Fibroblast of lung (primary cell): Measurements from ENCODE around the gene ALDH1L1. TPM values are rescaled to one million over a fixed set of nuclear protein-coding genes. Genes with fewer than 3 reads are reported as not detected.

ENCODE experiments used
- DNase-seq, 2 donors: peaks; one replicate each; pipeline versions ENCODE4 v3.0.0 to v3.0.0-alpha.2; 2010; ENCODE audit warnings: low read depth in 2 of 2
- H2AFZ ChIP-seq: 2 replicates; pipeline ENCODE4 v1.5.1; 2012; ENCODE audit warnings: low read length, control low read depth, inconsistent platforms
- H3K27ac ChIP-seq: 2 replicates; pipeline ENCODE4 v1.5.1; 2011; ENCODE audit warnings: low read length, control low read depth; ENCODE audit not compliant: insufficient read depth
- H3K27me3 ChIP-seq: 2 replicates; pipeline ENCODE4 v1.5.1; 2011; ENCODE audit warnings: mild to moderate bottlenecking, low read length; ENCODE audit not compliant: control insufficient read depth, insufficient read depth
- H3K36me3 ChIP-seq: 2 replicates; pipeline ENCODE4 v1.5.1; 2011; ENCODE audit warnings: low read length; ENCODE audit not compliant: control insufficient read depth, insufficient read depth
- H3K4me1 ChIP-seq: 2 replicates; pipeline ENCODE4 v1.5.1; 2011; ENCODE audit warnings: low read length; ENCODE audit not compliant: control insufficient read depth, insufficient read depth; ENCODE audit errors: extremely low read depth
- H3K4me2 ChIP-seq: 2 replicates; pipeline ENCODE4 v1.5.1; 2011; ENCODE audit warnings: low read length, control low read depth; ENCODE audit not compliant: insufficient read depth; ENCODE audit errors: extremely low read depth
- H3K4me3 ChIP-seq, 4 experiments: fragments of 200-600 bp in 1 of 4; sonication (generic) in 1 of 4; replicated peaks in 1 of 4; 2 replicates each; pipeline ENCODE4 v1.5.1; 2011 to 2016; ENCODE audit warnings: low read length in 4 of 4, low read depth in 3 of 4, mild to moderate bottlenecking in 3 of 4, control low read depth in 2 of 4, inconsistent platforms in 1 of 4, mixed read lengths in 1 of 4; ENCODE audit not compliant: insufficient read depth in 1 of 4; ENCODE audit errors: control extremely low read depth in 1 of 4
- H3K79me2 ChIP-seq: 2 replicates; pipeline ENCODE4 v1.5.1; 2012; ENCODE audit warnings: mild to moderate bottlenecking, low read length, inconsistent platforms; ENCODE audit not compliant: control insufficient read depth, insufficient read depth
- H3K9ac ChIP-seq: 2 replicates; pipeline ENCODE4 v1.5.1; 2011; ENCODE audit warnings: mild to moderate bottlenecking, low read length, control low read depth; ENCODE audit not compliant: insufficient read depth
- H3K9me3 ChIP-seq: 2 replicates; pipeline ENCODE4 v1.5.1; 2012; ENCODE audit warnings: low read depth, low read length; ENCODE audit not compliant: control insufficient read depth, insufficient read depth
- H4K20me1 ChIP-seq: 2 replicates; pipeline ENCODE4 v1.5.1; 2011; ENCODE audit warnings: low read length; ENCODE audit not compliant: control insufficient read depth, insufficient read depth; ENCODE audit errors: extremely low read depth
- CTCF ChIP-seq, 2 donors: IDR thresholded peaks in 1 of 2; conservative IDR thresholded peaks in 1 of 2; 1 replicate in 1 of 2; 2 replicates in 1 of 2; pipeline ENCODE4 v1.5.1; 2011 to 2012; ENCODE audit warnings: low read length in 2 of 2, control low read depth in 1 of 2, inconsistent platforms in 1 of 2, low read depth in 1 of 2, mild to moderate bottlenecking in 1 of 2
- EZH2 ChIP-seq: IDR thresholded peaks from 2 replicates; pipeline ENCODE4 v1.5.1; 2012; ENCODE audit warnings: low read length, control low read depth, mild to moderate bottlenecking; ENCODE audit errors: missing control alignments
- polyA plus RNA-seq, 2 donors: library from polyadenylated mRNA; depleted of rRNA in 1 of 2; stranded (reverse) in 1 of 2; unstranded in 1 of 2; fragments of >200 nt; gene quantifications; 2 replicates each; pipeline ENCODE4 v1.2.1, GENCODE V29; 2011 to 2012; ENCODE audit warnings: missing spikeins in 1 of 2
- total RNA-seq: library from RNA; depleted of rRNA; stranded (reverse); fragments of >200 nt; gene quantifications from 2 replicates; pipeline ENCODE4 v1.2.1, GENCODE V29; 2014

Gene ALDH1L1
- total and polyA plus RNA-seq, 2 donors (not counting 1 experiment from before 2014, with no cell fraction given), result not detected

- no peaks in the 10 kb centered on the region for H3K9me3 ChIP-seq
- no peaks in the 10 kb centered on the region for H3K79me2 ChIP-seq
- peaks cover 15% of the 10 kb centered on the region for H3K4me1 ChIP-seq
- H4K20me1 ChIP-seq, result no peaks in the 10 kb centered on the region
- TF ChIP-seq EZH2, result no peak
- no peak for TF ChIP-seq CTCF (conservative IDR thresholded peaks at IDR 0.05 in 1 of 2, IDR thresholded peaks at IDR 0.05 in 1 of 2; ENCODE audit: low read depth in 1 of 2, low read length in 2 of 2)
- peak overlapping the region in 3 of 4 experiments; percentile 15 to 58 (median 27) for H3K4me3 ChIP-seq
- no peaks in the 10 kb centered on the region for H3K36me3 ChIP-seq
- H3K9ac ChIP-seq, result peak overlapping the region; percentile 55
- H2AFZ ChIP-seq, result peak overlapping the region; percentile 59
- peak in 1 of 2 donors; percentile 10 for DNase-seq
- H3K4me2 ChIP-seq, result peak overlapping the region; percentile 9
- peak overlapping the region; percentile 49 for H3K27ac ChIP-seq
- no peaks in the 10 kb centered on the region for H3K27me3 ChIP-seq
These were observed 33.1 kb upstream of the ALDH1L1 start for GRCh38 chr3:126213379-126214028.

GRCh38 chr3:126212620-126213378 lies 32.4 kb upstream of the ALDH1L1 start:
- H3K4me1 ChIP-seq, result peaks cover 19% of the 10 kb centered on the region
- H3K36me3 ChIP-seq, result no peaks in the 10 kb centered on the region
- peak overlapping the region; percentile 68 for H2AFZ ChIP-seq
- H4K20me1 ChIP-seq, result no peaks in the 10 kb centered on the region
- H3K27me3 ChIP-seq, result no peaks in the 10 kb centered on the region
- TF ChIP-seq CTCF (conservative IDR thresholded peaks at IDR 0.05 in 1 of 2, IDR thresholded peaks at IDR 0.05 in 1 of 2; ENCODE audit: low read depth in 1 of 2, low read length in 2 of 2), result peak; percentile 15 to 17
- TF ChIP-seq EZH2, result no peak
- H3K4me2 ChIP-seq, result peak overlapping the region; percentile 64
- H3K9ac ChIP-seq, result peak overlapping the region; percentile 55
- peak; percentile 49 to 67 for DNase-seq
- H3K4me3 ChIP-seq, result peak overlapping the region in 3 of 4 experiments; percentile 15 to 58 (median 22)
- peak overlapping the region; percentile 49 for H3K27ac ChIP-seq
- H3K9me3 ChIP-seq, result no peaks in the 10 kb centered on the region
- H3K79me2 ChIP-seq, result no peaks in the 10 kb centered on the region

GRCh38 chr3:126212250-126212619 lies 31.8 kb upstream of the ALDH1L1 start:
- peak overlapping the region; percentile 68 for H2AFZ ChIP-seq
- H3K36me3 ChIP-seq, result no peaks in the 10 kb centered on the region
- no peaks in the 10 kb centered on the region for H3K27me3 ChIP-seq
- H3K4me1 ChIP-seq, result peaks cover 19% of the 10 kb centered on the region
- H4K20me1 ChIP-seq, result no peaks in the 10 kb centered on the region
- no peak for DNase-seq
- no peak overlapping the region for H3K4me2 ChIP-seq
- H3K27ac ChIP-seq, result no peak overlapping the region
- no peaks in the 10 kb centered on the region for H3K9me3 ChIP-seq
- no peak overlapping the region for H3K4me3 ChIP-seq
- no peak overlapping the region for H3K9ac ChIP-seq
- TF ChIP-seq CTCF (conservative IDR thresholded peaks at IDR 0.05 in 1 of 2, IDR thresholded peaks at IDR 0.05 in 1 of 2; ENCODE audit: low read depth in 1 of 2, low read length in 2 of 2), result no peak
- no peak for TF ChIP-seq EZH2
- no peaks in the 10 kb centered on the region for H3K79me2 ChIP-seq
